ES-I3 (cell line): ENCODE data around the gene IGIP.

ENCODE experiments used
- H3K36me3 ChIP-seq: 2 replicates; pipeline ENCODE4 v1.6.1; 2013; ENCODE audit warnings: mild to moderate bottlenecking, low read length, control low read depth, moderate library complexity; ENCODE audit not compliant: insufficient read depth
- H3K4me1 ChIP-seq: 2 replicates; pipeline ENCODE4 v1.6.1; 2013; ENCODE audit warnings: mild to moderate bottlenecking, control low read depth, low read length; ENCODE audit not compliant: insufficient read depth
- H3K9ac ChIP-seq: 2 replicates; pipeline ENCODE4 v1.6.1; 2013; ENCODE audit warnings: low read depth, mild to moderate bottlenecking, low read length, moderate library complexity
- H3K9me3 ChIP-seq: 2 replicates; pipeline ENCODE4 v1.6.1; 2013; ENCODE audit warnings: mild to moderate bottlenecking, low read length, moderate library complexity; ENCODE audit not compliant: control insufficient read depth, insufficient read depth

Gene IGIP

DNA sequence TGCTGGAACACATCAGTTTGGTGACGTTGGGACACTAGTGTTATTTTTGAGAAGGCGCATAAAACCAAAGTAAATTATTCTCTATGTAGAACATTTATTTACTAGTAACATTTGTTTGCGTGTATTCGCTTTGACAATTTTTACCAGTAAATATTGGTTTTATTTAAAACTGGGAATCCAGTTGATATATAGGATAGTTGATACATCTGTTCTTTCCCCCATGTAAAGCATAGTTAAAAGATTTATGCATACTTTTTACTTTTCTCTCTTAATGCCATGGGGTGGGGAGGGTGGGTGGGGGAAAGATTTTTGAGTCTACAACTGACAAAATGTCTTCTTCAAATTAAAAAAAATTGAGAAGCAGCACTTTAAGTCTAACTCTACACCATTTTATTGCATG lies at the start of gene IGIP:
TSS of gene IGIP (plus strand) at position 301 of the 400 bp plus-strand sequence. CDS start 2,540 bp downstream, outside the sequence.
- Histone ChIP-seq H3K9me3 (no peaks in the 10 kb centered on the region), H3K9ac (no peak within 1 kb of the TSS), H3K4me1 (no peaks in the 10 kb centered on the region), H3K36me3 (no peaks in the 10 kb centered on the region)

GRCh38 chr5:140076142-140076541 lies 49.6 kb upstream of the IGIP start:
- no peaks in the 10 kb centered on the region for H3K36me3 ChIP-seq
- no peaks in the 10 kb centered on the region for H3K4me1 ChIP-seq
- no peaks in the 10 kb centered on the region for H3K9me3 ChIP-seq
- no peak overlapping the region for H3K9ac ChIP-seq

DNA sequence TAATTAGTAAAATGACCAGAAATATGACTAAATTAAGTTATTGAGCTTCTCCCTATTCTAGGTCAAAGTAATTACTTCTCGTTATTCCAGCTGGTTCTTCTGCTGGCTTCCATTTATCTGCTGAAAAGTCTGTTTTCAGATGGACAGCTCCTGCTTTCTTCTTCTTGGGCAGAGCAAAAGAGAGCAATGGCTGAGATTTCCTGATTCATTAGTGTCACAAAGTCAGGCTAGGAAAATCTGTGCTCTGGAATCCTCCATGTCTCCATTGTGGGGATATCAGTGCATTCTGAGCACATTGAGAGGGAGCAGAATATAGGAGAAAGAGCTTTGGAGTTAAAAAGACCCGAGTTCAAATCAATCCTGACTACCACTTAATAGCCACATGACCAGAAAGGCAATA lies 48.9 kb upstream of the IGIP start:
- H3K9ac ChIP-seq = no peak overlapping the region
- H3K36me3 ChIP-seq = no peaks in the 10 kb centered on the region
- H3K9me3 ChIP-seq = no peaks in the 10 kb centered on the region
- no peaks in the 10 kb centered on the region for H3K4me1 ChIP-seq

DNA sequence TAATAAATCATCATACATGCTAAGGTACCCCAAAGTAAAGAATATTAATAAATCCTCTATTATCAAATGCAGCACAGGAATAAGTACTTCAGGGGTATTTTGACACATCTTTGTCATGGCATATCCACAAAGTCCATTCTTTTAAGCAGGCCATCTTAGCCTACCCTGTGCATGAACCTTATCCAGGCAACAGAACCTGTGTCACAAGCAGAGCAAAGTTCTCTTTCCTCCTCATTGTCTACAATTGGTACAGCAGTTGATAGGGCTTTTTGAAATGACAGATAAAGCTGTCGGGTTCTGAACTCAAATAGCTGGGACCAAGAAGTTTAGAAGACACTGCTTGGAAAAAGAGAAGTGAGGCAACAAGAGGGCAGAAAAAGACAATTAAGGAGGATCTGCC lies 42.6 kb upstream of the IGIP start:
- H3K36me3 ChIP-seq = no peaks in the 10 kb centered on the region
- no peak overlapping the region for H3K9ac ChIP-seq
- H3K4me1 ChIP-seq = no peaks in the 10 kb centered on the region
- no peaks in the 10 kb centered on the region for H3K9me3 ChIP-seq

GRCh38 chr5:140083650-140084049 lies 42.1 kb upstream of the IGIP start:
- H3K36me3 ChIP-seq = no peaks in the 10 kb centered on the region
- no peaks in the 10 kb centered on the region for H3K9me3 ChIP-seq
- H3K4me1 ChIP-seq = no peaks in the 10 kb centered on the region
- H3K9ac ChIP-seq = no peak overlapping the region

GRCh38 chr5:140084541-140084940 lies 41.2 kb upstream of the IGIP start:
- H3K9me3 ChIP-seq = no peaks in the 10 kb centered on the region
- H3K4me1 ChIP-seq = no peaks in the 10 kb centered on the region
- H3K9ac ChIP-seq = no peak overlapping the region
- H3K36me3 ChIP-seq = no peaks in the 10 kb centered on the region

- Histone ChIP-seq H3K9ac (no peak overlapping the region), H3K4me1 (no peaks in the 10 kb centered on the region), H3K36me3 (no peaks in the 10 kb centered on the region), H3K9me3 (no peaks in the 10 kb centered on the region)
Measured at GRCh38 chr5:140090251-140090650, 35.5 kb upstream of the IGIP start.

GRCh38 chr5:140093179-140093578 lies 32.6 kb upstream of the IGIP start:
- Histone ChIP-seq H3K9me3 (no peaks in the 10 kb centered on the region), H3K36me3 (no peaks in the 10 kb centered on the region), H3K4me1 (no peaks in the 10 kb centered on the region), H3K9ac (no peak overlapping the region)

DNA sequence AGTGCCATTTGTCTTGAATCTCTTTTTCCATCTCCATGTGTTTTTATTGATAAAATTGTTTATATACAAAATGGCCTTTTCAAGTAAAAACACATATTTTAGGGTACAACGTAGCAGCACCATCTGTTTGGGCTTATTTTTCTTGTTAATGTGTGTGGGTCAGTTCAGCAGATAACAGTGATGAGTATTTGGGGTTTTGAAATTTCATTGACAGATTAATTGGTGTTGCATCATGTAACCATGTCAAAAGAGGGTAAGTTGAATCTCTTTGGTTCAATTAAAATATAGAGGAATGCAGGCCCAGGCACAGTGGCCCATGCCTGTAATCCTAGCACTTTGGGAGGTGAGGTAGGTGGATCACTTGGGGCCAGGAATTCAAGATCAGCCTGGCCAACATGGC lies 31.9 kb upstream of the IGIP start:
- Histone ChIP-seq H3K9me3 (no peaks in the 10 kb centered on the region), H3K36me3 (no peaks in the 10 kb centered on the region), H3K4me1 (no peaks in the 10 kb centered on the region), H3K9ac (no peak overlapping the region)

DNA sequence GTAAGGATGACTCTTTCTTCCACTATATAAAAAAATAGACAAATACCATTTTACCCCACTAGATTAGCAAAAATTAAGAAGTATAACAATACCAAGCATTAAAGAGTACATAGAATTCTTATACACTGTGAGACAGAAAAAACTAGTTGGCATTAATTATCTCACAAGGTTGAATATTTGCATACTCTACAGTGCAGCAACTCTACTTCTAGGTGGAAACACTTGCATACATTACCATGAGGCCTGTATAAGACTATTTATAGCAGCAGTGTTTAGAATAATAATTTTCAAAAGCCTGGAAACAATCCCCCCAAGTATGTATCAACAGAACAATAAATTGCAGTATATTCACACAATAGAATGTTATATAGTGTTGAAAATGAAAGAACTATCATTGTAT lies 30.8 kb upstream of the IGIP start:
- no peaks in the 10 kb centered on the region for H3K4me1 ChIP-seq
- no peaks in the 10 kb centered on the region for H3K36me3 ChIP-seq
- H3K9ac ChIP-seq = no peak overlapping the region
- no peaks in the 10 kb centered on the region for H3K9me3 ChIP-seq

DNA sequence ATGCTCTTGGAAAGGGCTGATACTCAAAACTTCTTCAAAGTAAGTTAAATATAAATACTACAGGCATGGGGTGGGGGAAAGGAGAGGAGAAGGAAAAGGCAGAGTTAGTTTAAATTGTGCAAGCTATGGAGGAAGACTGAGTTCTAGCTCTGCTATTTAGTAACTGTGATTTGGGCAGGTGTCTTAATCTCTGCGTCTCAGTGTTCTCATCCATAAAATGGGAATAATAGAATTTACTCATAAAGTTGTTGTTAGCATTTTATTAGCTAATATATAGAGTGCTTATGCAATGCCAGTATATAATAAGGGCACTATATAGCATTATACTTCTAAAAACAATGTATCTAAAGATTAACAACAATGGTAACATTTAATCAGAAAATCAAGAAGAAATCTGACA lies 24.6 kb upstream of the IGIP start:
- no peaks in the 10 kb centered on the region for H3K36me3 ChIP-seq

GRCh38 chr5:140103154-140103553 lies 22.6 kb upstream of the IGIP start:
- Histone ChIP-seq H3K36me3 (no peaks in the 10 kb centered on the region), H3K4me1 (no peaks in the 10 kb centered on the region), H3K9ac (no peak overlapping the region), H3K9me3 (no peaks in the 10 kb centered on the region)

More for the DNA sequence above, 24.6 kb upstream of the IGIP start:
- Histone ChIP-seq H3K9me3 (no peaks in the 10 kb centered on the region), H3K4me1 (no peaks in the 10 kb centered on the region), H3K9ac (no peak overlapping the region)

DNA sequence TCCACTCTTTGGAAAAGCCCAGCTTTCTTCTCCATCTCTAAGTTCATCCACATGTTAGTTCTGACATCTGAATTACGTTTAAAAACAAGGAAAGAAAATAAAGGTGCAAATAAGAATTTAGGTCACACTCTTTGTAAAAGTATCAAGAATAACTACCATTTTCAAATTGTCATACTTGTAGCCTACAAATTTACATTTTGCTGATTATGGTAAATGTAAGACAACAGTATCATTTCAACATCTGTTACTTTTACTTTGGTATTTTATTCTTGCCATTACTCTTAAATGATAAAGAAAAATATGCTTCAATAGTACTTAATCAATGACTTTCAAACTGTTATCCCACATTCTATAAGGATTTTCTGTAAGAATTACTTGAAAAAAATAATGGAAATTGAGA lies 21.6 kb upstream of the IGIP start:
- Histone ChIP-seq H3K36me3 (no peaks in the 10 kb centered on the region), H3K9ac (no peak overlapping the region), H3K4me1 (no peaks in the 10 kb centered on the region), H3K9me3 (no peaks in the 10 kb centered on the region)

DNA sequence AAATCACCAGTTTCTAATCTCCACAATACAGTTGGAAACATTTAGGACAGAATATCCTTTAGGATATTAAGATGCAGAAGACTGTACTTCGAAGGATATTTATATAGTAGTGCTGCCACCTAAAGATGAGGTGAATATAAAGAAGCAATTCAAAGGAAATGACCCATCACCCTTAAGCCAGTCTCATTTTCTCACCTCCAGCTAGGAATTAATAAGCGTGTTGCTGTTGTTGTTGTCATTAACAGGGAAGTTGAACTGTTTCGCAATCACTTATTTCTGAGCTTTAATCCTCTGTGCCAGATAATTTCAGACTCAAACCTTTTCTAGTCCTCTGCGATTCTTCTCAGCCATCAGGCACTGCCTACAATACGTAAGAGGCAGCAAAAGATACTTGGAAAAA lies 19.6 kb upstream of the IGIP start:
- peaks cover 5% of the 10 kb centered on the region; the same call in 1 of the 2 replicates for H3K4me1 ChIP-seq
- no peak overlapping the region for H3K9ac ChIP-seq
- H3K36me3 ChIP-seq = no peaks in the 10 kb centered on the region
- no peaks in the 10 kb centered on the region for H3K9me3 ChIP-seq

DNA sequence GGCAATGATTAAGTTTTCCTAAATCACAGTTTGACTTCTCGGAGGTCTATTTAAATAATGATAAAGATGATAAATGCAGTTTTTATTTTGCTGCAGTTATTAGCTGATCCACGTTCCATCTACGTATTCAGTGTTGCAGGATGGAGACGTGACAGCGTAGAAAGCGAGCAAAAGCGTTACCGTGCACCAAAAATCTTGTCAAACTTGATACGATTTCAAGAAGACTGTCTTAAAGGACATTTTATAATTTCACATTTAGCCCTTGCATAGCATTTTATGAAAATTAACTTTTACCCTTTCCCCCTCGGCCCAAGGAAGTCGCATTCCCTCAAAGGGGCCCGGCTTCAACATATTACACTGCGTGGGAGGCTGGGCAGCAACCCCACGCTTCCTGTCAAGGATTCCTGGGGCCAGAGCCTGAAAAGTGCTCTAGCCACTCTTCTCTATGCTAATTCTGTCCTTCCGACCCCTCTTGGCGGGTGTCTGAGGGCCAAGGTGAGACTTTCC lies 18.9 kb upstream of the IGIP start:
- no peaks in the 10 kb centered on the region for H3K36me3 ChIP-seq
- H3K9me3 ChIP-seq = no peaks in the 10 kb centered on the region
- H3K4me1 ChIP-seq = peaks cover 9% of the 10 kb centered on the region
- H3K9ac ChIP-seq = peak overlapping the region; percentile 92
